HUES48 (cell line): ENCODE data around the gene RPL7A.

Source experiments
- H3K27ac ChIP-seq: one replicate; pipeline ENCODE4 v1.7.0; 2013; ENCODE audit warnings: low read depth, low read length, inconsistent platforms
- H3K27me3 ChIP-seq: 2 replicates; pipeline ENCODE4 v1.6.1; 2013; ENCODE audit warnings: mild to moderate bottlenecking, low read length; ENCODE audit not compliant: control insufficient read depth, insufficient read depth
- H3K36me3 ChIP-seq: 2 replicates; pipeline ENCODE4 v1.6.1; 2013; ENCODE audit warnings: low read length; ENCODE audit not compliant: control insufficient read depth, insufficient read depth
- H3K4me1 ChIP-seq: 2 replicates; pipeline ENCODE4 v1.6.1; 2013; ENCODE audit warnings: mild to moderate bottlenecking, low read length; ENCODE audit not compliant: control insufficient read depth, insufficient read depth
- H3K4me3 ChIP-seq: 2 replicates; pipeline ENCODE4 v1.5.1; 2013; ENCODE audit warnings: mild to moderate bottlenecking, low read depth, low read length
- H3K9ac ChIP-seq: 2 replicates; pipeline ENCODE4 v1.6.1; 2013; ENCODE audit warnings: mild to moderate bottlenecking, low read depth, low read length, moderate library complexity
- H3K9me3 ChIP-seq: 2 replicates; pipeline ENCODE4 v1.6.1; 2013; ENCODE audit warnings: low read length; ENCODE audit not compliant: control insufficient read depth, insufficient read depth

RPL7A gene

DNA sequence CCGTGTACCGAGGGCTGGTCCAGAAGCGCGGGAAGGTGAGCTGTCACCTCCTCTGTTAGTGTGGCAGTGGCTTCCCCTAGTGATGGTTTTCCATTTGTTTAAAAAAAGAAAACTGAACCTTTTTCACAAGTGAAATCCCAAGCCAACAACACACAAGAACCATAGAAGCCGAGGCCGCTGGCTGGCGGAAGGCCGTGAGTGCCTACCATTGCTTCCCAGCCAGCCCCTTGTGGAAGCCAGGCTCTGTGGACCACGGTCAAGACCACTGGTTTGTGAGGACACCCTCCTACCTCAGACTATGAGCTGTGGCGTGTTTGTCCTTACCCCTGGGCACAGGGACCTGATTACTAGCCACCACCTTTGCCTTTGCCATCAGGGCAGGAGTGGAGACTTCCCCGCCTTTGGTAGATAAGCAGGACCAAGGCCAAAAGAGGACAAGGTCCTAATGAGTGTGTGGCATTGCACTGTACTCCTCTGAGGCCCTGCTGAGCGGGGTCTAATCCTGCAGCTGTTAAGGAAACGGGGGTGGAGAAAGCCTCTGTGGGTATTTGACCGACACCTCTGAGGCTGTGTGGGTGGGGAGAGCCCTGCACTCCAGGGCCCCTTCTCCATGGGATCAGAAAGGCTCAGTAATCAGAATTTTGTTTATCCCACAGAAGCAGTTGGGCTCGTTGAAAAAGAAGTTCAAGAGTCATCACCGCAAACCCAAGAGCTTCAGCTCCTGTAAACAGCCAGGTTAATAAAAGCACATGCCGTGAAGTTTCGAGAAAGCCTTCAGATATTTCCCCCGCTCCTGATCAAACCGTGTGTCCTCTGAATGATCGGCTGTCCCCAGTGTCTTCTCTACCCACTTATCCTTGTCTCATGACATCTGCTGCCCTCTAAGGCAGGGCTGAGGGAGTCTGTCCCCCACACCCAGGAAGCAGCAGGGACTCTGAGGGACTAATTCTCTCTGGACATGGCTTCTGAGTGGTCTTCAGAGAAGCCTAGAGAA lies 12.7 kb downstream of the RPL7A start:
- Histone ChIP-seq H3K9me3 (no peaks in the 10 kb centered on the region), H3K27me3 (no peaks in the 10 kb centered on the region), H3K36me3 (peaks cover 78% of the 10 kb centered on the region), H3K4me3 (no peak overlapping the region), H3K27ac (no peak overlapping the region), H3K9ac (no peak overlapping the region), H3K4me1 (peaks cover 6% of the 10 kb centered on the region; the same call in 1 of the 2 replicates)

- H3K27ac ChIP-seq: no peak overlapping the region
- no peak overlapping the region for H3K9ac ChIP-seq
- H3K27me3 ChIP-seq: no peaks in the 10 kb centered on the region
- no peaks in the 10 kb centered on the region for H3K9me3 ChIP-seq
- H3K4me1 ChIP-seq: peaks cover 6% of the 10 kb centered on the region; the same call in 1 of the 2 replicates
- H3K36me3 ChIP-seq: peaks cover 87% of the 10 kb centered on the region
- no peak overlapping the region for H3K4me3 ChIP-seq
Observed at GRCh38 chr9:133361507-133362092, 13.6 kb downstream of the RPL7A start.

- Histone ChIP-seq H3K9me3 (no peaks in the 10 kb centered on the region), H3K36me3 (peaks cover 95% of the 10 kb centered on the region), H3K4me3 (no peak overlapping the region), H3K4me1 (peaks cover 2% of the 10 kb centered on the region; the same call in 1 of the 2 replicates), H3K27me3 (no peaks in the 10 kb centered on the region), H3K9ac (no peak overlapping the region), H3K27ac (no peak overlapping the region)
Observed at GRCh38 chr9:133362359-133363044, 14.5 kb downstream of the RPL7A start.

GRCh38 chr9:133366435-133366834 lies 18.4 kb downstream of the RPL7A start:
- no peak overlapping the region for H3K27ac ChIP-seq
- H3K9ac ChIP-seq: no peak overlapping the region
- H3K27me3 ChIP-seq: no peaks in the 10 kb centered on the region
- H3K4me1 ChIP-seq: no peaks in the 10 kb centered on the region
- no peak overlapping the region for H3K4me3 ChIP-seq
- no peaks in the 10 kb centered on the region for H3K9me3 ChIP-seq
- H3K36me3 ChIP-seq: peaks cover 92% of the 10 kb centered on the region

GRCh38 chr9:133367221-133367620 lies 19.2 kb downstream of the RPL7A start:
- H3K4me3 ChIP-seq: no peak overlapping the region
- no peak overlapping the region for H3K27ac ChIP-seq
- no peaks in the 10 kb centered on the region for H3K9me3 ChIP-seq
- H3K4me1 ChIP-seq: no peaks in the 10 kb centered on the region
- peaks cover 91% of the 10 kb centered on the region for H3K36me3 ChIP-seq
- H3K9ac ChIP-seq: no peak overlapping the region
- no peaks in the 10 kb centered on the region for H3K27me3 ChIP-seq

- peaks cover 91% of the 10 kb centered on the region for H3K36me3 ChIP-seq
- no peak overlapping the region for H3K4me3 ChIP-seq
- no peaks in the 10 kb centered on the region for H3K9me3 ChIP-seq
- H3K27ac ChIP-seq: no peak overlapping the region
- no peaks in the 10 kb centered on the region for H3K27me3 ChIP-seq
- no peaks in the 10 kb centered on the region for H3K4me1 ChIP-seq
- no peak overlapping the region for H3K9ac ChIP-seq
Observed at GRCh38 chr9:133367778-133368177, 19.8 kb downstream of the RPL7A start.

DNA sequence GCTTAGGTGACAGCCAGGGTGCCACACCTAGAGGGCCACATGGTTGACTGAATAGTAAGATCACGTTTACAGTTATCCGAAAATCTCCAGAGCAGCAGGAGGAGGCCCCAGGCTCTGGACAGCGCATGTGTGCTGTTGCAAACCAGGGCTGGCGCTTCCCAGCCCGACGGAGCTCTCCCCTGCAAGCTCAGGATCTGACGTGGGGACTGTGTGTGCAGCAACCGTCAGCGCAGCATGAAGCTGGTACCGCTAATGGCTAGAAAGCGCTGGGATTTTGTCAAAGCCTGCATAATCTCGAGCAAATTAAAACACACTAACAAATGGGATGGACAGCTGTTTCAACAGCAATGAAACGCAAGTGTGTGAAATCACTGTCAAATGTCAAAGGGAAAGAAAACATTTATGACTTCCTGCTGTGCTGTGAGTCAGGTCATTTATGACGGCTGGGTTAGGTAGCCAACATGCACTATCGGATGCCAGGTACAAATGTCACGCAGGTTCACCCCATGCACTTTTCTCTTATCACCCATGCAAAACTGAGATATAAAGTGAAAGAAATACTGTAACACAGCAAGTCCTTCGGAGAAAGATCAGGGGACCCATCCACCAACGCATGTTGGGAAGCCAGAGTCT lies 20.3 kb downstream of the RPL7A start:
- H3K27me3 ChIP-seq: no peaks in the 10 kb centered on the region
- no peak overlapping the region for H3K9ac ChIP-seq
- H3K36me3 ChIP-seq: peaks cover 91% of the 10 kb centered on the region
- no peak overlapping the region for H3K4me3 ChIP-seq
- H3K27ac ChIP-seq: no peak overlapping the region
- no peaks in the 10 kb centered on the region for H3K4me1 ChIP-seq
- no peaks in the 10 kb centered on the region for H3K9me3 ChIP-seq

GRCh38 chr9:133369422-133369821 lies 21.4 kb downstream of the RPL7A start:
- Histone ChIP-seq H3K36me3 (peaks cover 87% of the 10 kb centered on the region), H3K27ac (no peak overlapping the region), H3K4me1 (0 out of 2 replicates have a peak, but pooled peaks cover under 1% of the 10 kb centered on the region), H3K4me3 (no peak overlapping the region), H3K9ac (no peak overlapping the region), H3K27me3 (no peaks in the 10 kb centered on the region), H3K9me3 (no peaks in the 10 kb centered on the region)

- no peak overlapping the region for H3K9ac ChIP-seq
- peaks cover 84% of the 10 kb centered on the region for H3K36me3 ChIP-seq
- no peak overlapping the region for H3K4me3 ChIP-seq
- H3K9me3 ChIP-seq: no peaks in the 10 kb centered on the region
- H3K27me3 ChIP-seq: no peaks in the 10 kb centered on the region
- H3K4me1 ChIP-seq: 0 out of 2 replicates have a peak, but pooled peaks cover 6% of the 10 kb centered on the region
- H3K27ac ChIP-seq: no peak overlapping the region
Observed at GRCh38 chr9:133369933-133370332, 21.9 kb downstream of the RPL7A start.

DNA sequence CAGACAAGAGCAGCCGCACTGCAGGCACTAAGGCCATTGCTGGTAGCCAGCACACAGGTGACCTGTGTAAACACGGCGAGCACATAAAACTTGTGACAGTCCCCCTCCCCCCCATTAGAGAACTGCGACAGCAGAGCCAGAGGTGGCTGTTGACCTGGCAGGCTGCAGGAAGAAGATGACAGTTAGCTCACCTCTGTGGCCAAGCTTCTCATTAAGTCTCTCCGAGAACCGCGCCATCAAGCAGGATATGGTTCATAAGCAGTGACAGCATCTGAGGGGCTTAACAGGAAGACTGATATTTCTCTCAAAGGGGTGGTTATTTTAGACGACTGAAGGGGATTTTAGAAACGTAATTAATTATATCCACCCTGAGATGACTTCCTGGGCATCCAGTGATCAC lies 22.7 kb downstream of the RPL7A start:
- no peak overlapping the region for H3K4me3 ChIP-seq
- H3K9me3 ChIP-seq: no peaks in the 10 kb centered on the region
- no peak overlapping the region for H3K9ac ChIP-seq
- H3K36me3 ChIP-seq: peaks cover 76% of the 10 kb centered on the region
- H3K27me3 ChIP-seq: no peaks in the 10 kb centered on the region
- no peak overlapping the region for H3K27ac ChIP-seq
- 0 out of 2 replicates have a peak, but pooled peaks cover 6% of the 10 kb centered on the region for H3K4me1 ChIP-seq
